ENCODE data around the gene ZNF492.
"Not testable (repeated sequence)": the region's sequence is repeated elsewhere in the genome, so short reads cannot be mapped to it uniquely, and the experiment has no call there.

Gene ZNF492

GRCh38 chr19:22633706-22634449, at the start of gene ZNF492:
ZNF492 (plus strand) TSS chr19:22634324; CDS start chr19:22653400, 19,076 bp downstream.
- DNase-seq = peak; percentile 85

GRCh38 chr19:22595422-22595821, 38.7 kb upstream of the ZNF492 start:
- no peak for DNase-seq

GRCh38 chr19:22595918-22596341, 38.2 kb upstream of the ZNF492 start:
- no peak for DNase-seq

GRCh38 chr19:22600690-22601648, 33.2 kb upstream of the ZNF492 start:
- no peak for DNase-seq

GRCh38 chr19:22601906-22602630, 32.1 kb upstream of the ZNF492 start:
- DNase-seq = no peak

- DNase-seq = no peak
Observed at GRCh38 chr19:22602631-22603272, 31.4 kb upstream of the ZNF492 start.

GRCh38 chr19:22603518-22604440, 30.3 kb upstream of the ZNF492 start:
- no peak for DNase-seq

DNA sequence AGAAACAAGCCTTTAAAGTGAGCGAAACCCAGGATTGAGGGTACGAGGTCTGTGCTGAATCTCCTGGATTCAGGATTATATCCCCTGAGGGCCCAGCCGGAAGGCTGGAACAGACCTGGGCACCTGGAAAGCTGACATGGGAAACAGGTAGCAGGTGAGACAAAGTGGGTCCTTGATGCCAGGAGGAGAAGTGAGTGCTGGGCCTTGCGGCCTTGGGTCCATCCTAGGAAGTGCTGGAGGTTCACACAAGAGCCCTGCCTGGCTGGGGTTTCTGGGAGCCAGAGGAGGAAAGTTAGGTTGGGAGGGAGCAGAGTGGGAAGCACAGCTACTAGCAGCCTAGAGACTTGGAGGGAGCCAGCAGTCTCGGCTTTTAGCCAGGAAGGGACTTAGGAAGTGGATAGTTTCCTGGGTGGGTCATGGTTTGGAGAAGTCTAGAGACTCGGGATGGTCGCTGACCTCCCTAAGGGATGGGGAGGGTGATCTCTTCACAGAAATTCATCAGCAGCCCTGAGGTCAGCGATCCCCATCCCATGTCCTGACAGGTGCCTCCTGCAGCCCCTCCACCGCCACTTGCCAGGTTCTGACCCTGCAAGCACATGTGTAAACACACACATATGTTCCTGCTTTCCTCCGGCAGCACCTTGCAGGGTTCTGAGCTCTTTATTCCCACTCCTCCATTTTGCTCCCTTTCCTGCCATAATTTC, 29.4 kb upstream of the ZNF492 start:
- no peak for DNase-seq

GRCh38 chr19:22605275-22606211, 28.6 kb upstream of the ZNF492 start:
- no peak for DNase-seq

- DNase-seq = no peak
Observed at GRCh38 chr19:22606212-22606553, 27.9 kb upstream of the ZNF492 start.

- no peak for DNase-seq
Observed at GRCh38 chr19:22606954-22607652, 27.0 kb upstream of the ZNF492 start.

DNA sequence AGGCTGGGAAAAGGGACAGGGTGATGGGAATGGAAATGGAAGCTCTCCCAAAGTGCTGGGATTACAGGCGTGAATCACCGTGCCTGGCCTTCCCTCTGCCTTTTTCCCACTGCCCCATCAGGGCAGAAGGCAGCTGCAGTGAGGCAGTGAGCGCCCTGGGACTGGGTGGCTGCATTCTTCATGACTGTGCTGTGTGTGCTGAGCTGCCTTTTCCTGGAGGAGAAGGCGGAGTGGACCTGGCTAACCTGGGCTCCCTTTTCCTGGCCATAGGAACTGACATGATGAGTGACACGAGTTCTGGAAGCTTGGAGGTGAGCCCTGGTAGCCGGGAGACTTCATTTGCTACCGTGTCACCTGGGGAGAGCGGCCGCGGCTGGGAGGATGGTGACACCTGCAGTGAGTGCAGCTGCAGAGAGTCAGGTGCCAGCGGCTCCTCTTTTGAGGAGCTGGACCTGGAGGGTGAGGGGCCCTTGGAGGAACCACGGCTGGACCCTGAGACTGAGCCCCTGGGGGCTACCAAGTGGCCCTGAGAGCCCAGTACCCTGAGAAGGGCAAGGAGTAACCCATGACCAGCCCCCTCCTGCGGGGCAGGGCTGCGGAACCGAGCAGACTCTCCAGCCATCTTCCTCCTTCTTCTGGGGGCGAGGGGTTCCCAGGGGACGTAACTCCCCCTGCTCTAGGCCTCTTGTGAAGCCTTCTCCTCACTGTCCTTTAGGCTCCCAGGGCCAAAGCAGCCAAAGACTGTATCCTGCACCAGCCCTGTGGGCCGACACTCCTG, 26.3 kb upstream of the ZNF492 start:
- no peak for DNase-seq

- no peak for DNase-seq
Observed at GRCh38 chr19:22608441-22608840, 25.7 kb upstream of the ZNF492 start.

DNA sequence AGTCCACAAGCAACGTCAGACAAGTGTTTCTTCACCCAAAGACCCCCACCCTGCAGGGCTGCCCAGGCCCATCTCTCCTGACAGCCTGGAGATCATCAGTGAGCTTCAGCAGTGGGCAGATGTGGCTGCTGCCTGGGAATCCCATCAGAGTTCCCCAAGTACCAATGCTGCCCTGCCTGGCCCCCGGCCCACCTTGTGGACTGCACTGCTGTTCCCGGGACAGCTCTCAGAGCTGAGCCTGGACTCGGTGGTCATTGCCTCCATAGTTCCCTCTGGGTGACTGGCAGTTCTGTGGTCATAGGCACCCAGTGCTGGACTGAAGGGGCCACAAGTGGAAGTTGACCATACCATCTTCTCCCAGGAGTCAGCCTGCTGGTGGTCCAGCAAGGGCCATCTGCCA, 24.5 kb upstream of the ZNF492 start:
- DNase-seq = no peak

DNA sequence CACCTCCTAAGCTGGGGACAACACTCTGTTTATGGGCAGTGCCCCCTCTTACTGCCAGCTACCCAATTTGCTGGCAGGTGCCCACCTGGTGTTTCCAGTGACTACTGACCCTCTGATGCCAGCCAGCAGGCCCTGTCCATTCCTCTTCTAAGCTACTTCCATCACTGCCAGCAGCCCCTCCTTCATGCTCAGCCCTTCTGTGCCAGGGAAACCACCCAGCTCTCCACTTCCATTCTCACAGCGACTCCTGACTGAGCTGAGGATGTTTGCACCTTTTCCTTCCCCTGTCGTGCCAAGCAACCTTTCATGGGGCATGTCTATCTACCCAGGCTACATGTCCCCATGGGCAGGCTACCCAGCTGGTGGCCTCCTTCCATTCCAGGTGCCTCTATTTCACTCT, 24.0 kb upstream of the ZNF492 start:
- no peak for DNase-seq

GRCh38 chr19:22612316-22612715, 21.8 kb upstream of the ZNF492 start:
- no peak for DNase-seq

GRCh38 chr19:22616659-22617058, 17.5 kb upstream of the ZNF492 start:
- DNase-seq = no peak

- DNase-seq = not testable (repeated sequence)
Observed at GRCh38 chr19:22617181-22617580, 16.9 kb upstream of the ZNF492 start.

Data from CD4-positive, alpha-beta T cell treated with Interferon gamma for 1 hour (primary cell).